Measurements from ENCODE around the gene GPATCH2. TPM values are rescaled to one million over a fixed set of nuclear protein-coding genes. Genes with fewer than 3 reads are reported as not detected.
"Not testable (repeated sequence)": the region's sequence is repeated elsewhere in the genome, so short reads cannot be mapped to it uniquely, and the experiment has no call there.

The GPATCH2 gene
- total RNA-seq, 4 donors from 2014 or later, result 10.4 to 22.7 (median 12.1) TPM

GRCh38 chr1:217527151-217527550, 103.7 kb downstream of the GPATCH2 start:
- no peak for DNase-seq (ENCODE audit: low spot score)
- TF ChIP-seq, protein P1, sequence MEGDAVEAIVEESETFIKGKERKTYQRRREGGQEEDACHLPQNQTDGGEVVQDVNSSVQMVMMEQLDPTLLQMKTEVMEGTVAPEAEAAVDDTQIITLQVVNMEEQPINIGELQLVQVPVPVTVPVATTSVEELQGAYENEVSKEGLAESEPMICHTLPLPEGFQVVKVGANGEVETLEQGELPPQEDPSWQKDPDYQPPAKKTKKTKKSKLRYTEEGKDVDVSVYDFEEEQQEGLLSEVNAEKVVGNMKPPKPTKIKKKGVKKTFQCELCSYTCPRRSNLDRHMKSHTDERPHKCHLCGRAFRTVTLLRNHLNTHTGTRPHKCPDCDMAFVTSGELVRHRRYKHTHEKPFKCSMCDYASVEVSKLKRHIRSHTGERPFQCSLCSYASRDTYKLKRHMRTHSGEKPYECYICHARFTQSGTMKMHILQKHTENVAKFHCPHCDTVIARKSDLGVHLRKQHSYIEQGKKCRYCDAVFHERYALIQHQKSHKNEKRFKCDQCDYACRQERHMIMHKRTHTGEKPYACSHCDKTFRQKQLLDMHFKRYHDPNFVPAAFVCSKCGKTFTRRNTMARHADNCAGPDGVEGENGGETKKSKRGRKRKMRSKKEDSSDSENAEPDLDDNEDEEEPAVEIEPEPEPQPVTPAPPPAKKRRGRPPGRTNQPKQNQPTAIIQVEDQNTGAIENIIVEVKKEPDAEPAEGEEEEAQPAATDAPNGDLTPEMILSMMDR (IDR thresholded peaks at IDR 0.05), result no peak
- no peak for ATAC-seq (ENCODE audit: low FRiP score)

GRCh38 chr1:217526636-217527035, 104.3 kb downstream of the GPATCH2 start:
- TF ChIP-seq, protein P1 (IDR thresholded peaks at IDR 0.05), result no peak
- ATAC-seq (ENCODE audit: low FRiP score), result no peak
- DNase-seq (ENCODE audit: low spot score), result no peak

- no peak for DNase-seq (ENCODE audit: low spot score)
- no peak for ATAC-seq (ENCODE audit: low FRiP score)
- TF ChIP-seq, protein P1 (IDR thresholded peaks at IDR 0.05), result no peak
Observed at GRCh38 chr1:217525773-217526490, 105.0 kb downstream of the GPATCH2 start.

GRCh38 chr1:217524787-217525520, 105.9 kb downstream of the GPATCH2 start:
- ATAC-seq (ENCODE audit: low FRiP score), result no peak
- TF ChIP-seq, protein P1 (IDR thresholded peaks at IDR 0.05), result no peak
- DNase-seq (ENCODE audit: low spot score), result no peak

DNA sequence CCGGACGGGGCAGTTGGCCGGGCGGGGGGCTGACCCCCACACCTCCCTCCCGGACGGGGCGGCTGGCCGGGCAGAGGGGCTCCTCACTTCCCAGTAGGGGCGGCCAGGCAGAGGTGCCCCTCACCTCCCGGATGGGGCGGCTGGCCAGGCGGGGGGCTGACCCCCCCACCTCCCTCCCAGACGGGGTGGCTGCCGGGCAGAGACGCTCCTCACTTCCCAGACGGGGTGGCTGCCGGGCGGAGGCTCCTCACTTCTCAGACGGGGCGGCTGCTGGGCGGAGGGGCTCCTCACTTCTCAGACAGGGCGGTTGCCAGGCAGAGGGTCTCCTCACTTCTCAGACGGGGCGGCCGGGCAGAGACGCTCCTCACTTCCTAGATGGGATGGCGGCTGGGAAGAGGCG, 107.0 kb downstream of the GPATCH2 start:
- not testable (repeated sequence) for DNase-seq (ENCODE audit: low spot score); ATAC-seq (ENCODE audit: low FRiP score)

GRCh38 chr1:217522277-217522676, 108.6 kb downstream of the GPATCH2 start:
- ATAC-seq (ENCODE audit: low FRiP score) (no peak), DNase-seq (ENCODE audit: low spot score) (no peak)
- TF ChIP-seq, protein P1 (IDR thresholded peaks at IDR 0.05), result no peak

DNA sequence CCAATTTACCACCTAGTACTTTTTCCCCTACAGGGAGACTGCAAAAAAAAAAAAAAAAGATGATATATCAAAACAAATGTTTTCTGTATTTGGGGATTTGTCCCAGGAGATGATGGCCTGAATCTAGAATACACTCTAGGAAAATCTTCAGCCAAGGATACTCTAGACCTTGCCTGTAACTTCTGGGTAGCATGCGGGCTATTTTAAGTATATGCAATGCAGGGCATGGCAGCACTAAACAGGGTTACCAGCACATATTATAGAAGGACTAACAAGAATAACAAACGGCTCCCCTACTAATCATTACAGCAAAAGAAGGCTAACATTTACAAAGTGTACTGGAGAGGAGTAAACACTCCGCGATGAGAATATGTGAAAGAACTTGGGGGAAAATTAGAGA, 109.6 kb downstream of the GPATCH2 start:
- TF ChIP-seq, protein P1 (IDR thresholded peaks at IDR 0.05), result no peak
- no peak for ATAC-seq (ENCODE audit: low FRiP score)

More for the DNA sequence above, 109.6 kb downstream of the GPATCH2 start:
- no peak for DNase-seq (ENCODE audit: low spot score)

Measured in omental fat pad (tissue), 4 donors.